ENCODE measurements around the gene TENM3. TPM values are rescaled to one million over a fixed set of nuclear protein-coding genes. Genes with fewer than 3 reads are reported as not detected.

The TENM3 gene
- total and polyA plus RNA-seq, 2 of the 8 experiments (the other 6 are each of a cell fraction or from before 2014, with no cell fraction given) = 36.9 to 69.3 TPM

DNA sequence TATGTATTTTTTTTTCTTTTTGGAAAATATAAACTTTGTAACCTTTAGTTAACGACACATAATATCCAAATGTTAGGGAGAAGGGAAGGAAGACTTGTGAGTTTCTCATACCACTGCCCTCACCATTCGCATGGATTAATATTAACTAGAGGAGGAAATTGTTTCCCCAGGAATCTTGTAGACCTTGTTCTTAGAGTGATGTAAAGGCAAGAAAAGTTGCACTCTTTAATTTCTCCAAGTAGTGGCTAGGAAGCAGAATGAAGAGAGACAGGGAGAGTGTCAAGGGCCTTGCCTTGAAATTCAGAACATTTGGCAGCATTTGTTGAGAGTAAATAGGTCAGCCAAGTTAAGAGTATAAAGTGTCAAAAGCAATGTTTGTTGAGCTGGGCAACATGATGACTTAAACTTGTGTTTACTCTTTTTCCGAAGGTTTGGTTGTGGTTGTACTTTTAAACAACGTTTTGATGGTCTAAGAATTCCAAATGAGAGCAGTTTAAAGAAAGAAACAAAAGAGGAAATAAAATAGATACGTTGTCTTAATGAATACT lies 105.7 kb downstream of the TENM3 start (continued):
- TF ChIP-seq BCL11A (IDR thresholded peaks at IDR 0.05; ENCODE audit: low read depth in 2 of 2, low read length in 2 of 2) = no peak
